NOMO-1 treated with DMSO at 0.1 percent for 48 hours (cell line): ENCODE results near the gene TRIM13.
"Not testable (repeated sequence)": the region's sequence is repeated elsewhere in the genome, so short reads cannot be mapped to it uniquely, and the experiment has no call there.

Experiments used
- DNase-seq: peaks from one replicate; lab custom pipeline; 2025; ENCODE audit not compliant: unreplicated experiment; lab: John Stamatoyannopoulos, UW

Gene TRIM13

GRCh38 chr13:50055454-50055853 lies 58.6 kb downstream of the TRIM13 start:
- no peak for DNase-seq

GRCh38 chr13:50060718-50061117 lies 63.9 kb downstream of the TRIM13 start:
- no peak for DNase-seq

GRCh38 chr13:50062336-50062735 lies 65.5 kb downstream of the TRIM13 start:
- DNase-seq = not testable (repeated sequence)

- no peak for DNase-seq
Observed at GRCh38 chr13:50065712-50066111, 68.9 kb downstream of the TRIM13 start.
